Natural killer cell (primary cell): ENCODE results near the gene PDLIM4. TPM values are rescaled to one million over a fixed set of nuclear protein-coding genes. Genes with fewer than 3 reads are reported as not detected.

Source experiments
- ATAC-seq, 3 donors: fragments of 150-1000 bp in 2 of 3; fragments of 200-7000 bp in 1 of 3; cut with Tn5 transposase; 1 replicate in 1 of 3; 2 replicates in 2 of 3; pipeline ENCODE4 v1.10.0; 2021; ENCODE audit warnings: mild to moderate bottlenecking in 2 of 3, moderate library complexity in 2 of 3
- DNase-seq, 2 donors: peaks; one replicate each; pipeline versions ENCODE4 v3.0.0 to v3.0.0-alpha.2; 2013 to 2021; ENCODE audit warnings: mixed read lengths in 1 of 2
- H3K27ac ChIP-seq: one replicate; pipeline ENCODE4 v1.5.1; 2013; ENCODE audit warnings: mild to moderate bottlenecking, low read length
- H3K27me3 ChIP-seq: one replicate; pipeline ENCODE4 v1.6.1; 2013; ENCODE audit warnings: low read length; ENCODE audit not compliant: control insufficient read depth, insufficient read depth
- H3K36me3 ChIP-seq: one replicate; pipeline ENCODE4 v1.6.1; 2013; ENCODE audit warnings: low read length; ENCODE audit not compliant: control insufficient read depth, insufficient read depth
- H3K4me1 ChIP-seq: one replicate; pipeline ENCODE4 v1.6.1; 2013; ENCODE audit warnings: low read length; ENCODE audit not compliant: control insufficient read depth, insufficient read depth
- H3K4me3 ChIP-seq: one replicate; pipeline ENCODE4 v1.5.1; 2013; ENCODE audit warnings: low read length
- H3K9me3 ChIP-seq: one replicate; pipeline ENCODE4 v1.6.1; 2013; ENCODE audit warnings: low read length; ENCODE audit not compliant: control insufficient read depth, insufficient read depth
- H3K27ac Mint-ChIP-seq, 2 donors: one replicate each; pipeline ENCODE4 v1.8.0; 2022; ENCODE audit warnings: mild to moderate bottlenecking in 2 of 2, mixed read lengths in 2 of 2, moderate library complexity in 1 of 2
- H3K27me3 Mint-ChIP-seq, 2 donors: one replicate each; pipeline ENCODE4 v1.8.0; 2022; ENCODE audit warnings: low read depth in 2 of 2, mixed read lengths in 2 of 2
- H3K36me3 Mint-ChIP-seq: one replicate; pipeline ENCODE4 v1.8.0; 2022; ENCODE audit warnings: mixed read lengths
- H3K4me1 Mint-ChIP-seq, 2 donors: one replicate each; pipeline ENCODE4 v1.8.0; 2022; ENCODE audit warnings: mixed read lengths in 2 of 2
- H3K4me3 Mint-ChIP-seq: one replicate; pipeline ENCODE4 v1.8.0; 2022; ENCODE audit warnings: mild to moderate bottlenecking, moderate library complexity, mixed read lengths
- H3K9me3 Mint-ChIP-seq, 2 donors: one replicate each; pipeline ENCODE4 v1.8.0; 2022; ENCODE audit warnings: mixed read lengths in 2 of 2
- CTCF ChIP-seq: fragments of 200-600 bp; IDR thresholded peaks from one replicate; pipeline ENCODE4 v1.8.0; 2022; ENCODE audit warnings: antibody characterized with exemption
- WGBS: methylation state at CpG from one replicate; pipeline ENCODE4 v1.1.7; 2013; ENCODE audit warnings: missing lambda C conversion rate; ENCODE audit not compliant: insufficient coverage; 5-methylcytosine and 5-hydroxymethylcytosine counted together
- intact Hi-C: fragments of 100-400 bp; cut with micrococcal nuclease; formaldehyde crosslinking; loops from one replicate; pipeline ENCODE4 v1.14.2; 2022
- total RNA-seq, 4 donors: library from RNA; stranded (reverse); fragments of 120-200 nt in 1 of 4; gene quantifications; one replicate each; pipeline versions ENCODE4 v1.2.3 to v1.2.4, GENCODE V29; 2013 to 2022

PDLIM4 gene
- total RNA-seq, 3 donors from 2014 or later (not counting 1 experiment from before 2014, with no cell fraction given), result not detected

DNA sequence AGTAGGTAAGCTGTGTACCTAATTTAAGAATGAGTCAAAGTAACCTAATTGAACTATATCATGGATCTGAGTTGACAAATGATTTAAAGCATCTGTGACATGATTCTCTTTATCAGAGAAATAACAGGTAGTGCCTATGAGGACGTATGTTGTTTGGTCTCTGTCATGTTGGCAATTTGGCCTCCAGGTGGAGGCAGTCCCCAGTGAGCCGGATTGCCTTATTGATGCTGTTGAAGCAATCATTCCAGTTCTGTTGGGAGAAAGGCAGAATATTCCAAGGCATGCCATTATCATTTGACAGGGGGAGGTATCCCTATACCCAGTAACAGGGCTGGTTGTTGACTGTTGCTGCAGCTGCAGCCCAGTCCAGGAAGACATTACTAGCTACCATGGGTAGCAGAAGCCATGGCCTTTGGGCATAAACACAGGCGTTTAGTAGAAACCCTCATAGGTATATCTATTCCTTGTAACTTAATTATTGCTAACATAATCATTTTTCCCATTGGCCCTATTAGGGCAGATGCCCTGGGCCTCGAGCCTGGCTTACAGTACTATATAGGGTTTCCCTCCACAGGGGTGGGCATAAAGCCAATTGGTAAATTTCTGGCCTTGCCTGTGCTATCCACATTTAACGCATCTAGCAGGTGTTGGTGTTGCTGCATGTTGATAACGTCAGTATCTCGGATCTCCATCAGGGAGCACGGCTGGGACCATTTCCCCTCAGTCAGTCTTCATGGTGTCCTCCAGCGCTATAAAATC is 24.5 kb downstream of the PDLIM4 start:
- 92% methylated on average over 9 of the region's 9 CpGs for WGBS
- H3K36me3 ChIP-seq, result no peaks in the 10 kb centered on the region
- H3K9me3 Mint-ChIP-seq, result no peaks in the 10 kb centered on the region
- DNase-seq (no peak), ATAC-seq (no peak)
- no peak overlapping the region for H3K4me3 Mint-ChIP-seq
- TF ChIP-seq CTCF, result no peak
- H3K27me3 Mint-ChIP-seq, result peaks cover 0 to 16% of the 10 kb centered on the region in 2 donors
- H3K27me3 ChIP-seq, result no peaks in the 10 kb centered on the region
- H3K4me1 ChIP-seq, result no peaks in the 10 kb centered on the region
- H3K27ac Mint-ChIP-seq, result no peak overlapping the region
- H3K9me3 ChIP-seq, result no peaks in the 10 kb centered on the region
- no peak overlapping the region for H3K27ac ChIP-seq
- no peaks in the 10 kb centered on the region for H3K4me1 Mint-ChIP-seq
- intact Hi-C loops, result no loop called here
- H3K4me3 ChIP-seq, result no peak overlapping the region
- no peaks in the 10 kb centered on the region for H3K36me3 Mint-ChIP-seq

DNA sequence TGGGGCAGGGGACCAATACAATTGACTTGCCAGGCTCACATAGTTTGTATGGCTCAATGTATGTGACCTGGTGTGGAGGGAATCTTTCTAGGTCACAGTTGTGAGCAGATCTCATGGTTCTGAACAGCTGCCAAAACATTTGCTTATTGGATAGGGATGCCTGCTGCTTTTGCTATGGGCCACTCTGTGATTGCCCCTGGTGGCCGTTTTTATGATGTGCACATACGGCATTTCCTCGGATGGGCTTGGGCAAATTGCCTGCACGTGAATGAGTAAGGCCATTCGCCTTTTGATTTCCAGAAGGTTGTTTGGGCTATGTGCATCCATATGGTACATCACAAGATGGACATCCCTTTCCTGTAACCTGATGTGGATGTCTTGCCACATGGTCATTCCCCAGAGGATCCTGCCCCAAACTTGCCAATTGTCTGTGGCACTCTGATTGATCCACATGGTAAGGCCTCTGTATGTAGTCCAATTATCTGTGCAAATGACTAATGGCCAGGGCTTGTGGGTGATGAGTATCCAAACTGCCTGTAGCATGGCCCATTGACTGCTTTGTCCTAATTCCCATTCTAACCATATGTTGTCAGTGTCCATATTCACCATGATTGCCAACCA is 26.0 kb downstream of the PDLIM4 start:
- no peaks in the 10 kb centered on the region for H3K9me3 ChIP-seq
- intact Hi-C loops, result no loop called here
- peaks cover 4 to 29% of the 10 kb centered on the region in 2 donors for H3K27me3 Mint-ChIP-seq
- TF ChIP-seq CTCF, result no peak
- ATAC-seq (no peak), DNase-seq (no peak)
- H3K9me3 Mint-ChIP-seq, result no peaks in the 10 kb centered on the region
- no peak overlapping the region for H3K27ac ChIP-seq
- no peaks in the 10 kb centered on the region for H3K27me3 ChIP-seq
- WGBS, result 90% methylated on average over 5 of the region's 5 CpGs
- H3K36me3 Mint-ChIP-seq, result no peaks in the 10 kb centered on the region
- no peak overlapping the region for H3K4me3 Mint-ChIP-seq
- H3K4me3 ChIP-seq, result no peak overlapping the region
- no peak overlapping the region for H3K27ac Mint-ChIP-seq
- H3K36me3 ChIP-seq, result no peaks in the 10 kb centered on the region
- no peaks in the 10 kb centered on the region for H3K4me1 Mint-ChIP-seq
- no peaks in the 10 kb centered on the region for H3K4me1 ChIP-seq

- intact Hi-C loops, result no loop called here
- ATAC-seq, result no peak
- DNase-seq, result no peak
- Mint-ChIP-seq H3K27ac (no peak overlapping the region), H3K4me1 (peaks cover 0 to 7% of the 10 kb centered on the region in 2 donors), H3K9me3 (no peaks in the 10 kb centered on the region), H3K27me3 (peaks cover 27 to 50% of the 10 kb centered on the region in 2 donors), H3K4me3 (no peak overlapping the region), H3K36me3 (no peaks in the 10 kb centered on the region)
- no peak overlapping the region for H3K4me3 ChIP-seq
- H3K4me1 ChIP-seq, result peaks cover 11% of the 10 kb centered on the region
- WGBS, result 98% methylated on average over 3 of the region's 3 CpGs
- peaks cover 3% of the 10 kb centered on the region for H3K27me3 ChIP-seq
- no peaks in the 10 kb centered on the region for H3K36me3 ChIP-seq
- H3K9me3 ChIP-seq, result no peaks in the 10 kb centered on the region
- TF ChIP-seq CTCF, result no peak
- no peak overlapping the region for H3K27ac ChIP-seq
Observed at GRCh38 chr5:132289097-132289496, 31.6 kb downstream of the PDLIM4 start.
